HG02981 (cell line): ENCODE data around the gene BEAN1.

ENCODE experiments used
- ATAC-seq: cut with Tn5 transposase; IDR thresholded peaks from one replicate; pipeline ENCODE4 v1.9.1; 2021; ENCODE audit warnings: mild to moderate bottlenecking, moderate library complexity; ENCODE audit not compliant: unreplicated experiment

BEAN1 gene

DNA sequence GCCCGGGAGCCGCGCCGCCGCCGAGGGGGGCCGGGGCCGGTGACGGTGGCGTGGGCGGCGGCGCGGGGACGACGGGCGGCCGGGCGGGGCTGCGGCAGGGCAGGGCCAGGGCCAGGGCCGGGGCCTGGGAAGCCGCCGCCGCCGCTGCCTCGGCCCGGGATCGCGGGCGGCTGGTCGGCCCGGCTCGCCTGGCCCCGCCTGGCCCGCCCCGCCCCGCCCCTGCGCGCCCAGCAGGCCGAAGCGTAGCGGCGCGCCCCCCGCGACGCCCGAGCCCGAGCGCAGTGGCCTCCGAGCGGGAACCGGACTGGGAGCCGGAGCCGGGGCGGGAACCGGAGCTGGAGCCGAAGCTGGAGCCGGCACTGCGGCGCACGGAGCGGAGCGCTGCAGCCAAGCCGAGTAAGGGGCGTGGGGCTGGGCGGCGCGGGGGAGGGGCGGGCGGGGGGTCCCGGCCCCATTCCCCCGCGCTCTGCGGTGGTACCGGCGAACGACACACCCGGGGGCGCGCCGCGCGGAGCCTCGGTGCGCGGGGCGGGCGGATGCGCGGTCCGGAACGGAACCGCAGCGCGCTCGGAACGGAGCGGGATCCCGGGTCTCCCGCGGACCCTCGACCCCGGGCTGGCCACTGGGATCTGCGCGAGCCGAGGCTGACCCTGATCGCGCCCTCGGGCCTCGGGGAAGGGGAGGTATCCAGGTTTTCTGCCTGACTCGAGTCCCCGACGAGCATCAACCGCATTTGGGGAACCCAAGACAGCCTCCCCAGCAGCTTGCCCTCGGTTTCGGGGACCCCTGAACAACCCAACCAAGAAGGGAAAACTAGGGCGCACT is at the start of gene BEAN1:
TSS of gene BEAN1 (plus strand) at position 260 of the 825 bp plus-strand sequence. CDS start 10,382 bp downstream, outside the sequence.
- no peak for ATAC-seq

- ATAC-seq: no peak
These were observed 49.8 kb upstream of the BEAN1 start for GRCh38 chr16:66377324-66377723.

DNA sequence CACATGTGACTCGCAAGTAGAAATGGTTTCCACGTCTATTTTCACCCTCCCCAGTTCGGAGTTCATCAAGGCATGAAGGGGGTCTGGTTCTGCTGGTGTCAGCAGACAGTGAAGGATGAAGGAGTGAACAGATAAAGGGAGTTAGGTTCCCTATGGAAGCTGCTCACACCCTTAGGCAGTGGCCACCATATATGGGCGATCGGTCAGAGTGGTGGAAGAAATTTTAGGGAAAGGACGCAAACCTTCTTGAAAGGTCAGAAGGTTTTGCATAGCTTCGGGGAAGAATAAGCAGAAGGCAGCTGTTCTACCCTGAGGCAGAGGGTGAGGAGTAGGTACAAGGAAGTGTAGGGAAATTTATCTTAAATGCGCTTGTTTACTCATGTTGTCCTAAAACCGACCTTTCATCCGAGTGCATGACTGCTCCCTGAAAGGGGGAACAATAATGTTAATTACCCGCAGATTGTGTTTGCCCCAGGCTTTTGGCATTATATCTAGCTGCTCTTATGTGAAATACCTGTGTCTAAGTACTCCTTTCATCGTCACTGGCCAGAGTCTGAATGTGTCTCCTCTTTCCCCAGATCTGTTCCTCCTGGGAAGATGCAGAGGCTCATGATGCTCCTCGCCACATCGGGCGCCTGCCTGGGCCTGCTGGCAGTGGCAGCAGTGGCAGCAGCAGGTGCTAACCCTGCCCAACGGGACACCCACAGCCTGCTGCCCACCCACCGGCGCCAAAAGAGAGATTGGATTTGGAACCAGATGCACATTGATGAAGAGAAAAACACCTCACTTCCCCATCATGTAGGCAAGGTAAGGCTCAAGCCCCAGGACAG is 48.1 kb upstream of the BEAN1 start:
- ATAC-seq: no peak

DNA sequence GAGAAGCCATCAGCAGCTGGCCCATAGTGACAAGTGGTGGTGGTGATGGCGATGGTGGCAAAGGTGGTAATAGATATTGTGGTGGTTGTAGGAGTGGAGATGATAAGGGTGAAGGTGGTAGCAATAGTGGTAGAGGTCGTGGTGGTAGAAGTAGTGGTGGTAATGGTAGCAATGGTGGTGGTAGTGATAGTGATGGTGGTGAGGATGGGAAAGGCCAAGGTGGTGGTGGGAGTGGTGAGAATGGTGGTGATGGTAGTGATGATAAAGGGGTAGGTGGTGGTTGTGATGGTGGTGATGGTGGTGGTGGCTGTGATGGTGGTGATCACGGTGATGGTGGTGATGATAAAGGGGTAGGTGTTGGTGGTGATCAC is 47.5 kb upstream of the BEAN1 start:
- no peak for ATAC-seq

DNA sequence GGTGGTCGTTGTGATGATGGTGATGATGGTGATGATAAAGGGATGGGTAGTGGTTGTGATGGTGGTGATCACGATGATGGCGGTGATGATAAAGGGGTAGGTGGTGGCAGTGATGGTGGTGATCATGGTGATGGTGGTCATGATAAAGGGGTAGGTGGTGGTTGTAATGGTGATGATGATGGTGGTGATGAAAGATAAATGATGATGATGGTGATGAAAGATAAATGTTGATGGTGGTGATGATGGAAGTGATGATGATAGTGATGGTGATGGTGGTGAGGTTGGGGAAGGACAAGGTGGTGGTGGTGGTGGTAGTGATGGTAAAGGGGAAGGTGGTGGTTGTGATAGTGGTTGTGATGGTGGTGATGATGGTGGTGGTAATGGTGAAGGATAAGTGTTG is 46.7 kb upstream of the BEAN1 start:
- ATAC-seq: no peak

- ATAC-seq: no peak
These were observed 45.4 kb upstream of the BEAN1 start for GRCh38 chr16:66381585-66382170.

- ATAC-seq: no peak
These were observed 44.7 kb upstream of the BEAN1 start for GRCh38 chr16:66382171-66382965.

DNA sequence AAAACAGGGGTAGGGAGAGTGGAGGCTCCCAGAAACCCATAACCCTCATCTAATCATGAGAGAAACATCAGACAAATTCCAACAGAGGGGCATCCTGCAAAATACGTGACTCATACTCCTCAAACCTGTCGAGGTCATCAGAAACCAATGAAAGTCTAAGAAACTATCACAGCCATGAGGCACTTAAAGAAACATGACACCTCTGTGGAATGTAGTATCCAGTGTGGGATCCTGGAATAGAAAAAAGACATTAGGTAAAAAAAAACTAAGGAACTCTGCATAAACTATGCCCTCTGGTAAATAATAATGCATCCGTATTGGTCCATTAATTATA is 44.2 kb upstream of the BEAN1 start:
- no peak for ATAC-seq

DNA sequence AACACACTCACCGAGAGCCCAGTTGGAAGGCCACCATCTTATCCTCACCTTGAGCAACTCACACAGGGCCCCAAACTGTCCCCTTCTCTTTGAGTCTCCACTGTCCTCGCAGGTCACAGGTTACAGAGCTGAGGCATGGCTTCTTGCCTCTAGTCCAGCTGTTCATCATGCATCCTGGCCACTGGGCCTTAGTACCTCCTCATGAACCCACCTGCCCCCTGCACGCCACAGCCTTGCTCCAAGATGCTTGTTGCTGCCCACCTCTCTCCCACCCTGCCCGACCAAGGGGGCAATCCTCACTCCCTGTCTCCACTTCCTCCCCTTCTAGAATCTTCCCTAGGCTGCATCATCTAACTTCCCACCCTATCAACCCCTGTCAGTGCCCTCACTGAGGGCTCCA is 43.5 kb upstream of the BEAN1 start:
- ATAC-seq: no peak

DNA sequence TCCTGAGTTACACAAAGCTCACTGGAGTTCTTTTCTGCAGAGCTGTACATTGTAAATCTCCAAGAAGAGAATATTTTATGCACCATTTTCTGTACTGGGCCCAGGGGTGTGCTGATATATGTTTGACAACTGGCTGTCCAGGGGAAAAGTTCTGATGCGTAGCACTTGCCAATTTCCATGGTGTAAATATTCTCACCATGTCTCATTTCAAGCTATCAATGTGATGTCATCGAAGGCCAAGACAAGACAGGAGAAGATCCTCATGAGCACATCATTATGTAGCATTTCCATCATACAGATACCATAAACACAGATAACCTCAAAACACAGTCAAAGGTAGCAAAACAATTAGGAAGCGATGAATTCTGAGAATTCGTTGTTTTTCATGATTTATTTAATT is 41.7 kb upstream of the BEAN1 start:
- ATAC-seq: no peak

DNA sequence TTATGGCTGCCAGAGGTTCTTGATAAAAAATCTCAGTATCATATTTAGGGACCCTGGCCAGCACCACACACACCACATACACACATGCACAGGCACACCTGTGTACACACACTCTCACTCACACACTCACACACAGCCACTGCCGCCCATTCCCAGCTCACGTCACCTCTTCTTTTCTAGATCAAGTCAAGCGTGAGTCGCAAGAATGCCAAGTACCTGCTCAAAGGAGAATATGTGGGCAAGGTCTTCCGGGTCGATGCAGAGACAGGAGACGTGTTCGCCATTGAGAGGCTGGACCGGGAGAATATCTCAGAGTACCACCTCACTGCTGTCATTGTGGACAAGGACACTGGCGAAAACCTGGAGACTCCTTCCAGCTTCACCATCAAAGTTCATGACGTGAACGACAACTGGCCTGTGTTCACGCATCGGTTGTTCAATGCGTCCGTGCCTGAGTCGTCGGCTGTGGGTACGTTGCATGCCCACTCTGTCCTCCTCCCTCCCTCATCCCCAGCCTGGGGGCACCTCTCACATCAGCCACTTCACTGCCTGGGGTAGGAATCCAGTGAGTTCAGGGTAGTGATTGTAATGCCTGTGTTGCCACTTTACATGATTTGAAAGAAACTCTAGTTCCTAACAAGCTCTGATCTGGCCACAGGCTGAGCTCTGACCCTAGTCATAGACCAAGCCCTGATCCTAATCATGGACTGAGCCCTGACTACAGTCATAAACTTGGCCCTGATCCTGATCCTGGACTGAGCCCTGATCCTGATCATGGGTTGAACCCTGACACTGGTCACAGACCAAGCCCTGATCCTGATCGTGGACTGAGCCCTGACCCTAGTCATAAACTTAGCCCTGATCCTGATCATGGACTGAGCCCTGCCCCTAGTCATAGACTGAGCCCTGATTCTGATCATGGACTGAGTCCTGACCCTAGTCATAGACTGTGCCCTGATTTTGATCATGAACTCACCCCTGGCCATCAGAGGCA is 40.2 kb upstream of the BEAN1 start:
- no peak for ATAC-seq

GRCh38 chr16:66387817-66388332 is 39.2 kb upstream of the BEAN1 start:
- ATAC-seq: no peak

DNA sequence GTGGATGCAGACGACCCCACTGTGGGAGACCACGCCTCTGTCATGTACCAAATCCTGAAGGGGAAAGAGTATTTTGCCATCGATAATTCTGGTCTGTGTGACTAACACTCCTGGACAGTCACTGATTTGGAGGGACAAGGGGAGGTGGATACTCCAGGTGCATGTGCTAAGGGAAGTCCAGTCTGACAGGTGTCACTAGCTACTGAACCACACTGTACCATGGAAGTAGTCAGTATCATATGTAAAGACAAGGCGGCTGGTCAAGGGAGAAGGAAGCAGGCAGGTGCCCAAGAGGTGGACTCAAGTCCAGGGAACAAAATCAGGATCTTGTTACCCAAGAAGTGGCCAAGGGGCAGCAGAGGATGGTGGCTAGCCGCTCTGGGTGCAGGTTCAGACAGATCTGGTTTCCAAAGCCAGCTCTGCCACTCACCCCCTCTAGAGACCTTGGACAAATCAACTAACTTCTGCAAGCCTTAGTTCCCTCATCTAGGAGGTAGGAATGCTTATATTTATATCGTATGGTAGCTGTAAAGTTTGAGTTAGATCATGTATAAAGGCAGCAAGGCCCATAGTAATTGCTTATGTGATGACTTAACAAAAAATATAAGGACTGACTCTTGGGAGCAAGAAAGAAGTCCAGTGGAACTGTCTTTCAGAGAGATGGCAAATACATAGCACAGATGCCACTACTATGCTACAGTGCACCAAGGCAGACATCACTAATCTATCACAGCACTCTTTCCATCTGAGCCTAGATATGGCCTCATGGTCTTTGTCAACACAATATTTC is 38.5 kb upstream of the BEAN1 start:
- ATAC-seq: no peak

GRCh38 chr16:66389256-66390176 is 37.6 kb upstream of the BEAN1 start:
- ATAC-seq: no peak

DNA sequence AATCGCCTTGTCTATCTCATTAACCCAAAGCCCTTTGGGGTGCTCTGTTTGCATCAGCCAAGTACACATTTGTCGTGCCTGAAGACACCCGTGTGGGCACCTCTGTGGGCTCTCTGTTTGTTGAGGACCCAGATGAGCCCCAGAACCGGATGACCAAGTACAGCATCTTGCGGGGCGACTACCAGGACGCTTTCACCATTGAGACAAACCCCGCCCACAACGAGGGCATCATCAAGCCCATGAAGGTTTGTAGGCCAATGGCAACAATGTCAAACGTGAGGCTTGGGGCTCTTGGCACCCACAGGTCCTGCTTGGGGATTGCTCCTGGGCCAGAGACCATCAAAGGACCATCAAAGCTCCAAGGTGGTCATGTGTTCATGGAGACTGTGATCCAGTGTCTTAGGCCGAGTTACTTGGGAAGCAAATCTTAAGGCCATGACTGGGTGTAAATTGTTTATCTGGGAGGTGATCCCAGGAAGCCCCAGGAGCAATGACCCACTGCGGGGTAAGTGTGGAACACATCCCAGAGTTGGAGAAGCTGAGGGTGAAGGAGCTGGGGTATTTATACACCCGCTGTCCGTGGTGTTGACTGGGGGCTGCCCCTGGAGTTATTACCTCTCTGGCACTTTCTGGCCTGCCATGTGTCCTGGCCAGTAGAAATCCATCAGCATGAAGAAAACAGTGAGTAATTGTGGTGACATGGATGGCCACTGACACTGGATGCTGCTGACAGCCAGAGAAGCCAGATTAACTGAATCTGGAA is 36.6 kb upstream of the BEAN1 start:
- no peak for ATAC-seq

DNA sequence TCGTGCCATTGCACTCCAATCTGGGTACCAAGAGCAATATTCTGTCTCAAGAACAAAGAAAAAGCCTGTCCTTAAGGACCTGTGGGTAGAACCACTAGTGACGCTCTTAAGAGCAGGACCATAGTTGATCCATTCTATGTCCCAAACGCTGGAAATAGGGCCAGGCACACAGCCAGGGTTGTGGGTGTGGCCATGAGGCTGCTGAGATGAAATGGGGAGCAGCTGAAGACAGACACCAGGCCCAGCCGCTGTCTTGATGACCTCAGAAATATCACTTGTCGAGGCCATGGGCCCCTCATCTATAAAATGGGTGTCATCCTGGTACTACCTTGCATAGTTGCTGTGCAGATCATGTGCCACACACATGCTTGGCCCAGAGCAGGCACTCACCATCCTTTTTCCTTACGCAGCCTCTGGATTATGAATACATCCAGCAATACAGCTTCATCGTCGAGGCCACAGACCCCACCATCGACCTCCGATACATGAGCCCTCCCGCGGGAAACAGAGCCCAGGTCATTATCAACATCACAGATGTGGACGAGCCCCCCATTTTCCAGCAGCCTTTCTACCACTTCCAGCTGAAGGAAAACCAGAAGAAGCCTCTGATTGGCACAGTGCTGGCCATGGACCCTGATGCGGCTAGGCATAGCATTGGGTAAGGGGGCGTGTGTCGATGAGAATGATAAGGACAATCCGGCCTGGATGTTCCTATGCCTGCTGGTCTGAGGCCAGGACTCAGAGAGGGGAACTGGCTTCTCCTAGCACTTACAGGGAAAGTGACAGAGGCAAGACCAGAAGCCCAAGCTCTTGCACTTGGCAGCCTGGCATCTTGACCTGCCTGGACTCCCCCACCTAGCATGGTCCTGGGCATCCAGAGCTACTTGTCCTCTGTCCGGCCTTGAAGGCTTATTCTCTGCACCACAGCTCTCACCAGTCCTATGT is 35.1 kb upstream of the BEAN1 start:
- no peak for ATAC-seq
